MM.1S (cell line): Measurements from ENCODE around the gene CDCA8.
"Not testable (repeated sequence)": the region's sequence is repeated elsewhere in the genome, so short reads cannot be mapped to it uniquely, and the experiment has no call there.

ENCODE experiments used
- DNase-seq: peaks from one replicate; pipeline ENCODE4 v3.0.0-alpha.2; 2015
- H2AFZ ChIP-seq: fragments of 300-600 bp; sonication (generic); 2 replicates; pipeline ENCODE4 v1.6.0; 2016; ENCODE audit warnings: antibody characterized with exemption, low read length
- H3F3A ChIP-seq: fragments of 300-600 bp; sonication (generic); 2 replicates; pipeline ENCODE4 v1.6.1; 2016; ENCODE audit warnings: mild to moderate bottlenecking, antibody characterized with exemption, low read length, moderate library complexity, mixed read lengths; ENCODE audit not compliant: insufficient read depth
- H3K27ac ChIP-seq: fragments of 300-600 bp; sonication (generic); 2 replicates; pipeline ENCODE4 v1.5.1; 2016; ENCODE audit warnings: mild to moderate bottlenecking, low read length
- H3K27me3 ChIP-seq: fragments of 300-600 bp; sonication (generic); replicated peaks from 2 replicates; pipeline ENCODE4 v1.6.0; 2016; ENCODE audit warnings: low read length; ENCODE audit not compliant: insufficient read depth
- H3K36me3 ChIP-seq: fragments of 300-600 bp; sonication (generic); replicated peaks from 2 replicates; pipeline ENCODE4 v1.6.1; 2016; ENCODE audit warnings: mild to moderate bottlenecking, low read length, mixed read lengths; ENCODE audit not compliant: insufficient read depth
- H3K4me1 ChIP-seq: fragments of 300-600 bp; sonication (generic); 2 replicates; pipeline ENCODE4 v1.6.1; 2016; ENCODE audit warnings: low read length, mixed read lengths
- H3K4me2 ChIP-seq: fragments of 300-600 bp; sonication (generic); 2 replicates; pipeline ENCODE4 v1.6.0; 2016; ENCODE audit warnings: low read depth, low read length
- H3K4me3 ChIP-seq: fragments of 300-600 bp; sonication (generic); 2 replicates; pipeline ENCODE4 v1.5.1; 2016; ENCODE audit warnings: low read length, mixed read lengths
- H3K79me2 ChIP-seq: fragments of 300-600 bp; sonication (generic); 2 replicates; pipeline ENCODE4 v1.6.1; 2016; ENCODE audit warnings: mixed run types, low read length, mixed read lengths
- H3K9ac ChIP-seq: fragments of 300-600 bp; sonication (generic); 2 replicates; pipeline ENCODE4 v1.6.1; 2016; ENCODE audit warnings: low read length, mixed read lengths
- H3K9me2 ChIP-seq: fragments of 300-600 bp; sonication (generic); replicated peaks from 2 replicates; pipeline ENCODE4 v1.6.1; 2016; ENCODE audit warnings: mild to moderate bottlenecking, low read length, mixed read lengths; ENCODE audit not compliant: insufficient read depth
- H3K9me3 ChIP-seq: fragments of 300-600 bp; sonication (generic); replicated peaks from 2 replicates; pipeline ENCODE4 v1.6.1; 2016; ENCODE audit warnings: mild to moderate bottlenecking, low read length, mixed read lengths; ENCODE audit not compliant: insufficient read depth
- H4K20me1 ChIP-seq: fragments of 300-600 bp; sonication (generic); 2 replicates; pipeline ENCODE4 v1.6.1; 2016; ENCODE audit warnings: mild to moderate bottlenecking, low read length, moderate library complexity, mixed read lengths; ENCODE audit not compliant: insufficient read depth
- EZH2 ChIP-seq: fragments of 300-600 bp; sonication (generic); optimal IDR thresholded peaks from 2 replicates; pipeline ENCODE3; 2017; ENCODE audit warnings: low read depth, mild to moderate bottlenecking, antibody characterized with exemption, low read length, mixed read lengths
- EZH2phosphoT487 ChIP-seq: fragments of 300-600 bp; sonication (generic); IDR thresholded peaks from 2 replicates; pipeline ENCODE4 v1.6.1; 2018; ENCODE audit warnings: antibody characterized with exemption, low read length
- TF ChIP-seq, protein P1 (sequence below): fragments of 300-600 bp; sonication (generic); IDR thresholded peaks from 2 replicates; pipeline ENCODE4 v1.5.1; 2016; ENCODE audit warnings: antibody characterized with exemption, low read length, mixed read lengths

The CDCA8 gene

GRCh38 chr1:37677808-37678207 lies 14.5 kb upstream of the CDCA8 start:
- Histone ChIP-seq H4K20me1 (no peaks in the 10 kb centered on the region), H3K4me3 (no peak overlapping the region), H3K4me2 (peak overlapping the region; percentile 87), H3K4me1 (peaks cover 48% of the 10 kb centered on the region), H3K36me3 (0 out of 2 replicates have a peak, but pooled peaks cover under 1% of the 10 kb centered on the region), H3K9me2 (no peaks in the 10 kb centered on the region), H3K9ac (no peak overlapping the region), H3F3A (peaks cover 37% of the 10 kb centered on the region), H3K27ac (peak overlapping the region; percentile 94; the same call in 1 of the 2 replicates), H3K9me3 (no peaks in the 10 kb centered on the region), H3K79me2 (no peaks in the 10 kb centered on the region), H3K27me3 (no peaks in the 10 kb centered on the region), H2AFZ (peak overlapping the region; percentile 32; the same call in 1 of the 2 replicates)
- TF ChIP-seq EZH2, result no peak
- TF ChIP-seq EZH2phosphoT487, result no peak
- TF ChIP-seq, protein P1, sequence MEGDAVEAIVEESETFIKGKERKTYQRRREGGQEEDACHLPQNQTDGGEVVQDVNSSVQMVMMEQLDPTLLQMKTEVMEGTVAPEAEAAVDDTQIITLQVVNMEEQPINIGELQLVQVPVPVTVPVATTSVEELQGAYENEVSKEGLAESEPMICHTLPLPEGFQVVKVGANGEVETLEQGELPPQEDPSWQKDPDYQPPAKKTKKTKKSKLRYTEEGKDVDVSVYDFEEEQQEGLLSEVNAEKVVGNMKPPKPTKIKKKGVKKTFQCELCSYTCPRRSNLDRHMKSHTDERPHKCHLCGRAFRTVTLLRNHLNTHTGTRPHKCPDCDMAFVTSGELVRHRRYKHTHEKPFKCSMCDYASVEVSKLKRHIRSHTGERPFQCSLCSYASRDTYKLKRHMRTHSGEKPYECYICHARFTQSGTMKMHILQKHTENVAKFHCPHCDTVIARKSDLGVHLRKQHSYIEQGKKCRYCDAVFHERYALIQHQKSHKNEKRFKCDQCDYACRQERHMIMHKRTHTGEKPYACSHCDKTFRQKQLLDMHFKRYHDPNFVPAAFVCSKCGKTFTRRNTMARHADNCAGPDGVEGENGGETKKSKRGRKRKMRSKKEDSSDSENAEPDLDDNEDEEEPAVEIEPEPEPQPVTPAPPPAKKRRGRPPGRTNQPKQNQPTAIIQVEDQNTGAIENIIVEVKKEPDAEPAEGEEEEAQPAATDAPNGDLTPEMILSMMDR, result no peak
- peak; percentile 40 for DNase-seq

GRCh38 chr1:37680933-37681332 lies 11.4 kb upstream of the CDCA8 start:
- no peaks in the 10 kb centered on the region for H3K9me3 ChIP-seq
- TF ChIP-seq, protein P1, result no peak
- TF ChIP-seq EZH2phosphoT487, result no peak
- TF ChIP-seq EZH2, result no peak
- 0 out of 2 replicates have a peak, but pooled peaks cover 4% of the 10 kb centered on the region for H3K36me3 ChIP-seq
- H3K4me3 ChIP-seq, result no peak overlapping the region
- no peak overlapping the region for H3K9ac ChIP-seq
- H3K27me3 ChIP-seq, result no peaks in the 10 kb centered on the region
- DNase-seq, result no peak
- H3K27ac ChIP-seq, result no peak overlapping the region
- H3K79me2 ChIP-seq, result 0 out of 2 replicates have a peak, but pooled peaks cover 9% of the 10 kb centered on the region
- peaks cover 48% of the 10 kb centered on the region for H3K4me1 ChIP-seq
- H3K9me2 ChIP-seq, result no peaks in the 10 kb centered on the region
- no peak overlapping the region for H3K4me2 ChIP-seq
- H3F3A ChIP-seq, result peaks cover 52% of the 10 kb centered on the region
- 0 out of 2 replicates have a peak, but pooled peaks cover 3% of the 10 kb centered on the region for H4K20me1 ChIP-seq
- no peak overlapping the region for H2AFZ ChIP-seq

GRCh38 chr1:37682334-37682987 lies 9.9 kb upstream of the CDCA8 start:
- Histone ChIP-seq H3K27me3 (no peaks in the 10 kb centered on the region), H3K79me2 (0 out of 2 replicates have a peak, but pooled peaks cover 15% of the 10 kb centered on the region), H3K36me3 (0 out of 2 replicates have a peak, but pooled peaks cover 4% of the 10 kb centered on the region), H3K4me3 (no peak overlapping the region), H3F3A (peaks cover 37% of the 10 kb centered on the region), H3K27ac (no peak overlapping the region), H3K9me2 (no peaks in the 10 kb centered on the region), H4K20me1 (0 out of 2 replicates have a peak, but pooled peaks cover 3% of the 10 kb centered on the region), H2AFZ (no peak overlapping the region), H3K4me2 (no peak overlapping the region), H3K9me3 (no peaks in the 10 kb centered on the region), H3K4me1 (peaks cover 38% of the 10 kb centered on the region), H3K9ac (no peak overlapping the region)
- DNase-seq, result peak; percentile 72
- TF ChIP-seq EZH2 (no peak), EZH2phosphoT487 (no peak)
- TF ChIP-seq, protein P1, result peak; percentile 91

DNA sequence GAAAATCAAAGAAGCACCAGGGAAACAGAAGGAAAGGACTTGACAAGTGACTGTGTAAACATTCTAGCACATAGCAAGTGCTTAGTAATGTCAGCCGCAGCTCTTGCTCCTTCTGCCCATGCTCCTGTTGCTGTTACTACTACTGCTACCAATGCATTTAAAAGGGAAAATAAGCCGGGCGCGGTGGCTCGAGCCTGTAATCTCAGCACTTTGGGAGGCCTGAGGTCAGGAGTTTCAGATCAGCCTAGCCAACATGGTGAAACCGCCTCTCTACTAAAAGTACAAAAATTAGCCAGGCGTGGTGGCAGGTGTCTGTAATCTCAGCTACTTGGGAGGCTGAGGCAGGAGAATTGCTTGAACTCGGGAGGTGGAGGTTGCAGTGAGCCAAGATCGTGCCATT lies 8.1 kb upstream of the CDCA8 start:
- not testable (repeated sequence) for H3K36me3 ChIP-seq, H3K9me2 ChIP-seq, H3K9me3 ChIP-seq, H3K9ac ChIP-seq, H3K4me3 ChIP-seq, H3K27me3 ChIP-seq, H2AFZ ChIP-seq, H4K20me1 ChIP-seq
- Histone ChIP-seq H3K4me1 (peaks cover 26% of the 10 kb centered on the region), H3K4me2 (peak overlapping the region; percentile 25), H3K79me2 (peaks cover 30% of the 10 kb centered on the region), H3F3A (peaks cover 25% of the 10 kb centered on the region), H3K27ac (peak overlapping the region; percentile 45; the same call in 1 of the 2 replicates)
- DNase-seq, result peak; percentile 71
